ENCODE measurements around the gene RNF44.

DNA sequence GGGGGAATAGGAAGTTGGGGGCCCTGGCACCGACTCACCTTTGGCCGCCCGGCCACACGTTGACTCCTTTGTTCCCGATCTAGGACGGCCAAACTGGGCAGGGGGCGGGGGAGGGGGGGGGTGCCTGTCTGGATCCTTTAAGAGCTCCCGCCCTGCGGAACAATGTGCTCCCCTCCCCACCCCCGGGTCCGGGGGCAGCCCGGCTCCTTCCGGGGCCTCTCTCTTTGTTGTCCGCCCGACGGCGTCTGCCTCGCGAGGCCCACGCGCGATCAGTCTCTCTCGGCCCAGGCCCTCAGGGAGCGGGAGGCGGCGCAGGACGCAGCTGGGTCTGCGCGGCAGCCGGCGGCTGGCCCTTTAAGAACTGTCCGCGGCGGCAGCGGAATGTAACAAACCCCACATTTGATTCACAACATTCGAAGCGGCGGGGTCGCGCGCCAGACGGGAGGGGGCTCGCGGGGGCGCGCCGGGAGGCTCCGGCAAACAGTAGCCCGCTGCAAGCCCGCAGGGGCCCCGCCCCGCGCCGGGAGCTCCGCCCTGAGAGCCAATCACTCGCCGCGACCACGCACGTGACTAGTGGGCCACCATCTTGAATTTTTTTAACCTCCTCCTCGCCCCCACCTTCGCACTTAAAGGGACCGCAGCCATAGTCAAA lies at the start of gene RNF44:
- TF ChIP-seq ZFX (IDR thresholded peaks at IDR 0.05), result peak; percentile 49; the same call in 1 of the 2 replicates
- TF ChIP-seq, protein P1, sequence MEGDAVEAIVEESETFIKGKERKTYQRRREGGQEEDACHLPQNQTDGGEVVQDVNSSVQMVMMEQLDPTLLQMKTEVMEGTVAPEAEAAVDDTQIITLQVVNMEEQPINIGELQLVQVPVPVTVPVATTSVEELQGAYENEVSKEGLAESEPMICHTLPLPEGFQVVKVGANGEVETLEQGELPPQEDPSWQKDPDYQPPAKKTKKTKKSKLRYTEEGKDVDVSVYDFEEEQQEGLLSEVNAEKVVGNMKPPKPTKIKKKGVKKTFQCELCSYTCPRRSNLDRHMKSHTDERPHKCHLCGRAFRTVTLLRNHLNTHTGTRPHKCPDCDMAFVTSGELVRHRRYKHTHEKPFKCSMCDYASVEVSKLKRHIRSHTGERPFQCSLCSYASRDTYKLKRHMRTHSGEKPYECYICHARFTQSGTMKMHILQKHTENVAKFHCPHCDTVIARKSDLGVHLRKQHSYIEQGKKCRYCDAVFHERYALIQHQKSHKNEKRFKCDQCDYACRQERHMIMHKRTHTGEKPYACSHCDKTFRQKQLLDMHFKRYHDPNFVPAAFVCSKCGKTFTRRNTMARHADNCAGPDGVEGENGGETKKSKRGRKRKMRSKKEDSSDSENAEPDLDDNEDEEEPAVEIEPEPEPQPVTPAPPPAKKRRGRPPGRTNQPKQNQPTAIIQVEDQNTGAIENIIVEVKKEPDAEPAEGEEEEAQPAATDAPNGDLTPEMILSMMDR (conservative IDR thresholded peaks at IDR 0.05), result no peak
